ENCODE measurements around the gene C14orf132.

DNA sequence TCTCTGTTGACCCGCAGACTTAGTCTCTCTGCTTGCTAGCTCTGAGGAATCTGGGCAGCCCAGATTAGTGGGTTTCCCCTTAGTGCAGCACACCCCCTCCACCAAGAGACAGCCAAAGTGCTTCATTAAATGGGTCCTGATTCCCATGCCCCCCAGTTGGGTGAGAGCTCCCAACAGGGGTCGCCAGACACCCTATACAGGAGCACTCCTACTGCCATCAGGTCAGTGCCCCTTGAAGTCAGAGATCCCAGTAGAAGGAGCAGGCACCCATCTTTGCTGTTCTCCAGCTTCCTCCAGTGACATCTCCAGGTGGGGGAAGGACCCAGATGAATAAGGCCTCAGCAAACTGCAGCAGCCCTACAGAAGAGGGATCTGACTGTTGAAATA is 36.7 kb upstream of the C14orf132 start:
- no peak for TF ChIP-seq SRF (CRISPR knock-in tag; IDR thresholded peaks at IDR 0.05)
- TF ChIP-seq, protein P1, sequence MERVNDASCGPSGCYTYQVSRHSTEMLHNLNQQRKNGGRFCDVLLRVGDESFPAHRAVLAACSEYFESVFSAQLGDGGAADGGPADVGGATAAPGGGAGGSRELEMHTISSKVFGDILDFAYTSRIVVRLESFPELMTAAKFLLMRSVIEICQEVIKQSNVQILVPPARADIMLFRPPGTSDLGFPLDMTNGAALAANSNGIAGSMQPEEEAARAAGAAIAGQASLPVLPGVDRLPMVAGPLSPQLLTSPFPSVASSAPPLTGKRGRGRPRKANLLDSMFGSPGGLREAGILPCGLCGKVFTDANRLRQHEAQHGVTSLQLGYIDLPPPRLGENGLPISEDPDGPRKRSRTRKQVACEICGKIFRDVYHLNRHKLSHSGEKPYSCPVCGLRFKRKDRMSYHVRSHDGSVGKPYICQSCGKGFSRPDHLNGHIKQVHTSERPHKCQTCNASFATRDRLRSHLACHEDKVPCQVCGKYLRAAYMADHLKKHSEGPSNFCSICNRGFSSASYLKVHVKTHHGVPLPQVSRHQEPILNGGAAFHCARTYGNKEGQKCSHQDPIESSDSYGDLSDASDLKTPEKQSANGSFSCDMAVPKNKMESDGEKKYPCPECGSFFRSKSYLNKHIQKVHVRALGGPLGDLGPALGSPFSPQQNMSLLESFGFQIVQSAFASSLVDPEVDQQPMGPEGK (CRISPR knock-in tag; IDR thresholded peaks at IDR 0.05; ENCODE audit: borderline replicate concordance) = no peak
